Breast epithelium (tissue), 3 donors: Measurements from ENCODE around the gene NUP98.

Experiments
- POLR2A ChIP-seq: fragments of 450-650 bp; IDR thresholded peaks from one replicate; pipeline ENCODE4 v1.6.1; 2016; ENCODE audit warnings: antibody characterized with exemption, mild to moderate bottlenecking, moderate library complexity
- POLR2AphosphoS5 ChIP-seq, 3 donors: sonication (generic); formaldehyde crosslinking; IDR thresholded peaks; one replicate each; pipeline ENCODE4 v1.6.1; 2017; ENCODE audit warnings: antibody characterized with exemption in 3 of 3
- TF ChIP-seq, protein P1 (sequence below), 3 donors: fragments of 450-650 bp; IDR thresholded peaks; one replicate each; pipeline ENCODE4 v1.5.1; 2016 to 2017; ENCODE audit warnings: antibody characterized with exemption in 3 of 3, mild to moderate bottlenecking in 3 of 3, moderate library complexity in 3 of 3

DNA sequence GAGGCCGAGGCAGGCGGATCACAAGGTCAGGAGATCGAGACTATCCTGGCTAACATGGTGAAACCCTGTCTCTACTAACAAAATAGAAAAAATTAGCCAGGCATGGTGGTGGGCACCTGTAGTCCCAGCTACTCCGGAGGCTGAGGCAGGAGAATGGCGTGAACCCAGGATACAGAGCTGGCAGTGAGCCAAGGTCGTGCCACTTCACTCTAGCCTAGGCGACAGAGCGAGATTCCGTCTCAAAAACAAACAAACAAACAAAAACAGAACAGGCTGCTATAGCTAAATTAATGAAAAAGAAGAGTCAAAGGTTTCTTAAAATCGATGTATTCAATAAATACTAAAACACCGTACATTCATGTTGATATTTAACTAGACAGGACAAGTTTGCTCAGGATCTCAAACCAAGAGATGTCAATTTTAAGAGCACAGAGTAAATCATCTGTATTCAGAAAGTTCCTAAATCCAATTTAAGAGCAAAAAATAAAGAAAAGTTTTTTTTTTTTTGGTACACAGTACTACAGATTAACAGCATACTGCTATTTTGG, 59.9 kb downstream of the NUP98 start:
- TF ChIP-seq, protein P1, sequence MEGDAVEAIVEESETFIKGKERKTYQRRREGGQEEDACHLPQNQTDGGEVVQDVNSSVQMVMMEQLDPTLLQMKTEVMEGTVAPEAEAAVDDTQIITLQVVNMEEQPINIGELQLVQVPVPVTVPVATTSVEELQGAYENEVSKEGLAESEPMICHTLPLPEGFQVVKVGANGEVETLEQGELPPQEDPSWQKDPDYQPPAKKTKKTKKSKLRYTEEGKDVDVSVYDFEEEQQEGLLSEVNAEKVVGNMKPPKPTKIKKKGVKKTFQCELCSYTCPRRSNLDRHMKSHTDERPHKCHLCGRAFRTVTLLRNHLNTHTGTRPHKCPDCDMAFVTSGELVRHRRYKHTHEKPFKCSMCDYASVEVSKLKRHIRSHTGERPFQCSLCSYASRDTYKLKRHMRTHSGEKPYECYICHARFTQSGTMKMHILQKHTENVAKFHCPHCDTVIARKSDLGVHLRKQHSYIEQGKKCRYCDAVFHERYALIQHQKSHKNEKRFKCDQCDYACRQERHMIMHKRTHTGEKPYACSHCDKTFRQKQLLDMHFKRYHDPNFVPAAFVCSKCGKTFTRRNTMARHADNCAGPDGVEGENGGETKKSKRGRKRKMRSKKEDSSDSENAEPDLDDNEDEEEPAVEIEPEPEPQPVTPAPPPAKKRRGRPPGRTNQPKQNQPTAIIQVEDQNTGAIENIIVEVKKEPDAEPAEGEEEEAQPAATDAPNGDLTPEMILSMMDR (IDR thresholded peaks at IDR 0.05) = no peak
- no peak for TF ChIP-seq POLR2AphosphoS5 (IDR thresholded peaks at IDR 0.05)
- no peak for TF ChIP-seq POLR2A
